GM18498 (cell line): ENCODE measurements around the gene IQSEC1.
A peak's percentile ranks its signal among the peaks of the same experiment; 100 is the strongest.

ENCODE experiments used
- ATAC-seq: cut with Tn5 transposase; IDR thresholded peaks from one replicate; pipeline ENCODE4 v1.9.1; 2021; ENCODE audit warnings: mild to moderate bottlenecking, moderate library complexity; ENCODE audit not compliant: unreplicated experiment

The IQSEC1 gene

DNA sequence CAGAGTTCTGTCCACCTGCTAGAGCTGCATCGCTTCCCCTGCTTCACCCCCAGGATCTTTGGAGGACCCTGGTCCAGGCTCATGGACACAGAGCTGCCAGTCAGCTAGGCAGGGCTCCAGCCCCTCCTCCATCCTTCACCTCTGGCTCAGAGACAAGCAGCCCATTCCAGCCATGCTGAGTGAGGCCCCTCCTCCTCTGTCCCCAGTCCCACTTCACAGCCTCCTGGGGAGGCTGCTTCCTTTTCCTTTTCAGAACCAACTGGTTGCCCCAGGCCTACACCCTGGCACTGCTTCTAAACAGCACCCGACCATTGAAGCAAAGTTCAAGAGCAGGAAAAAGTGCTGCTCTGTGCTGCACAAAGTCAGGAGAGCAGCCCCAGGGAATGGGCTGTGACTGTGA lies 22.2 kb downstream of the IQSEC1 start:
- no peak for ATAC-seq

DNA sequence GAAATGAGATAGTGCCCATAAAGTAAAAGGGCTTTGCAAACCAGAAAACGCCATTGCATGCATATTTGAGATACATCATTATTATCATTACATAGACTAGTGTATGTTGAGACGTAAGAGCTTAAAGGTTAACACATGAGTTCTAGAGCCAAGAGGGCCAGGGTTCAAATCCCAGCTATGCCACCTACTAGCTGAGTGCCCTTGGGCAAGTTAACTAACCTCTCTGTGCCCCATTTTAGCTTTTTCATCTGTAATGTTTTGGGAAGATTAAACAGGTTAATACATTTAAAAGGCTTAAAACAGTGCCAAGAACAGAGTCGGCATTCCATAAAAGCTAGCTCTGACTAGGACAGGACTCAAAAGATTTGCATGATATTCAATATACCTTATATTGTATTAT lies 22.8 kb downstream of the IQSEC1 start:
- no peak for ATAC-seq

DNA sequence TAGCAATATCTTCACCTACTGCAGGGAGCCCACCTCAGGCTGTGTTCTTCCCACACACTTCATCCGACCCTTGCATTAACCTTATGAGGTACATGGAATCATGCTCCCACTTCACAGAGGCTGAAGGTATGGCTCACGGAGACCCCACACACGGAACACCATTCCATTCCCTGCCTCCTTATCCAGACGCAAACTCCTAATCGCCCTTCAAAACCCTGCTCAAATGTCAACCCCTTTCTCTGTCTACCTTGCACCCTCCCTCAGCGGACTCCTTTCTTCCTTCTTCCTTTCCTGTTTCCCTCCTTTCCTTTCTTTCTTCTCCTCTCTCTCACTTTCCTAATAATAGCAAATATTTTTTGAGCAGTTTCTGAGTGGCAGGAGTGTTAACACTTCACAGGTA lies 23.8 kb downstream of the IQSEC1 start:
- ATAC-seq, result no peak

DNA sequence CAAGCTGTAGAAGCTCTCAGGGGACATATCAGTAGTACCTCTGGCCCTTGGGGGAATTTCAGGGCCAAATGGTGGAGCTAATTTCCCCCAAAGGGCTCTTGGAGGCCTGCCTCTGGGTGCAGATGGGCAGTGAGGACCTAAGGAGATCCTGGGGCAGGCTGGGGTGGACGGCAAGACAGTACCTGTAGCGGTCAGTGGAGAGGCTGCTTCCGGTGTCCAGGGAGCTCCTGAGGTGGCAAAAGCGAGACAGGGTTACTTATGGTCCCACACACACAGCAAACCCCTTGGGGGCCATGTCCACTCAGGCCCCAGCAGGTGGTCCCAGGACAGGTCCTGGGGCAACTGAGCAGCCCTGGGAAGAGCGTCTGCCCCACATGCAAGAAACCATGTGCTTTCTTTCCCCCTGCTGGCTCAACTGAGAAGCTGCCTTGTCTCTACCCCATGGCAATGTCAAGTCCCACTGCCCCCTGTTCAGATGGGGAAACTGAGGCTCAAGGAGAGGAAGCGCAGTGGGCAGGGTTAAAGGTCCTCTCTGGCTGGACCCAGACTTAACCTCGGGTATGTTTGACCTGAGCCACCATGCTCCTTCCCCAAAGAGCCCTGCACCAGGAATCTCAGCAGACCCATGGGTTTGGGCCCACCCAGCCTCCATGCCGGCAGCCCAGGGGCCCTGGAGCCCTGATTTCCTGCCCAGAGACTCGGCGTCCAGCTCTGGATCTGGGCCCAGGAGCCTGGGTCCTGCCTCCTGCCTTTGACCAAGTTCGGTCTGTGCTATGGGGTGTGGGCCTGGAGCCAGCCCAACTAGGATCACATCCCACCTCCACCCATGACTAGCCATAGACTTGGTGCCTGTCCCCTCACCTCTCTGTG lies 25.7 kb downstream of the IQSEC1 start:
- ATAC-seq, result no peak

DNA sequence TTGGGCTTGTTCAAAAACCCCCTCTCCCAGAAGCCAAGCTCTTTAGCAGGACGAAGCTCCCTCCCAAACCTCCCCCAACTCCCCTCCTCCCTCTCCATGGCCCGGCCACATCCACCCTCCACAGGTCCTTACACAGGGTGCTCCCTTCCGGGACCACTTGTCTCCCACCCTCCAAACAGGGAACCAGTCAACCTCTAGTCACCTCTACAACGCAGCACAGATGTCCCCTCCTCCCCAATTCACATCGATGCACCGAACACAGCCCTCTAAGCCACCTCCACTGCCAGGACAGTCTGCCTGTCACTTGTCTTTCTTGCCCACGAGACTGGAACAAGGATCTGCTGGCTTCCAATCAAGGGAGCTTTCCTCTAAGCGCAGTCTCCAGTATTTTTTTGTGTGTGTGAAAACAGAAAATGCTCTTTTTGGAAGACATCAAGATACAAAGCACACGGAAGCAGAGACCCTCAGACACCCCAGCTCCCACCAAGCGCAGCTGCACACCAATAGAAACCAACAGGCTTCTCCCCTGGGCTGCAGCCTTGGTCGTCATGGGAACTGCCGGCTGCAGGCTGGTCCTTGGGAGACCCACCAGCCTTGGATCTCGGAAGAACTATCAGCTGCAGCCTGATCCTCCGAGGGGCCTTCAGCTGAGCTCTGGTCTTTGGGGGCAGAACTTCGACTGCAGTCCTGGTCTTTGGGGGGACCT lies 26.5 kb downstream of the IQSEC1 start:
- ATAC-seq, result peak; percentile 18

DNA sequence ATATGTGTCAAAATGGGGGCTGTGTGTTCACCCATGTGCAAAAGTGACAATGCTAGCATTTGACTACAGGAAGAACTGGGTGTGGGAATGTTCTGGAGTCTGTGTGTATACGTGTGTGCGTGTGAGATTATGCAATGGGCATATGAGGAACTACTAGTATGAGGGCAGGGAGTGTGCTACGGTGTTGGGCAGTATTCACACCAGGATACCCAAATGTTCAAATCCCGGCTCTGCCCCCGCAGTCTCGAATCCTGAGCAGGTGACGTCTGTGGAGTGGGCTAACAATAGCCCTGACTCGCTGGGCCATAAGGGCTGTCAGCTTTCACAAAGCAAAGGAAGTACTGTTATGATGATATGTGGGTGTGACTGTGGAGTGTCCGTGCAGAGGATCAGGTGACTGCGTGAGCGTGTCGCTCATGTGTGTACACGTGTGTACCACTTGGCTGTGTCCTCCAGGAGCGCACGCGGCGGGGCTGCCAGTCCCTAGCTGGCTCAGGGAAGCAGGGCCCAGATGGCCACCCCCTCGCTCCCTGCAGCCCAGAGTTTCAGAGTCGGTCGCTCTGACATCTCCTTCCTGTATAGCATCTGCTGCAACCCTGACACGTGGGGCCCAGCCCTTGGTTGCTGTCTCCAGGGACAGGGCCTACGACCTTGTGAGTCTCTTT lies 27.2 kb downstream of the IQSEC1 start:
- peak; percentile 83 for ATAC-seq

DNA sequence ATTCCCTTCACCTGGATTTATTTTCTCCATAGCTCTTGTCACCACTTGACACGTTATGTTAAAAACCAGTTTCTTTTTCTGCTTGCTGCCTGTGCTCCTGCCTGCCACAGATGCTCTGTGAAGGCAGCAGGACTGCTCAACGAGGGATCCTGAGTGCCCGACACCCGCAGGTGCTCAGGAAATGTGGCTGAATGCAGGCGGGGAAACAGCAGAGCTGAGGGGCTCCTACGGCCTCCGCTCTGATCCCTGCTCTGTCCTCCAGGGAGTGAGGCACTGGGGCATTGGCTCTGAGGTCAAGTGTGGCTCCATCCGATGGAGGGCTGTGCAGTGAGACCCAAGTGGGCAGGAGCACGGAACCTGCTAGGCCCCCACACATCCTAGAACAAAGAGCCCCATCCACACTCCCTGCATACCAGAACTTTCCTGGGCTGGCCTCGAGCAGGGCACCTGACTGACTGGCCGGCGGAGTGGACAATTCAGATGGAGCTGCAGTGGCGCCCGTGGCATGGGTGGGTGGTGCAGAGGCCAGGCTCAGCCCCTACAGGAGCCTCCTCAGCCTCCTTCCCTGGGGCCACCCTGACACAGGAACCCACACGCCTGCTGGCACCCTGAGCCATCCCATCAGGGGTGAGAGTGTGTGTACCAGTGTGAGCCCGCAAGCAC lies 27.9 kb downstream of the IQSEC1 start:
- ATAC-seq, result peak; percentile 19

DNA sequence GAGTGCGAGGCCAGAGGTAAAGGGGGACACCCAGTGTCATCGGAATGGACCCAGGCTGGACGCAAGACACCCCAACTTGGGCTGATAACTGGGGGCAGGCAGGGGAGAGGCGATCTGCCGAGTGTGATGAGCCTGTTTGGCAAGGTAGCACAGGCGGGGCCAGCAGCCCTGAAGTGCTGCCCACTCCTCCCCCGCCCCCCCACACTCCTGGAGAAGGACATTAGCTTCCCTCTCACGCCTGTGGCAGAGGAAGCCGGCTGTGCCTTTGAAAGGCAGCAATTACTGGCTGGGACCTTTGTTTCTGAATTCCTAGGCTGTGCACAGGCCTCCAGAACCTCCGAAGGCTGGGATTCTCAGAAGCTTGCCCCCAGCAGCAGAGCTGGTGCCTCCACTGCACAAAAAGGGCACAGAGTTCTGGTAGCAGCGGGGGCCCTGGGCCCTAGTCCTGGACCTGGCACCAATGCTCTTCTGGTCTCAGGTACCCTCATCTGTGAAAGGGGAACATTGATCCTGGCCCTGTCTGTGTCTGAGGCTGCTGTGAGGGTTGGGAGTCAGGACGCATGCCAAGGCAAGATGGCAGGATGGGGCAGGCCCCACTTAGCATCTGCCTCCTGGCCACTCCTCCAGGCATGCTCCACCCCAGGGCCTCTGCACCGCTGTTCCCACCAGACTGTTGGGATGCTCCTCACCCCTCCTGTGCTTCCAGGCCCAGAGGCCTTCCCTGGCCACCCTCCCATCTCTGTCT lies 28.6 kb downstream of the IQSEC1 start:
- no peak for ATAC-seq

DNA sequence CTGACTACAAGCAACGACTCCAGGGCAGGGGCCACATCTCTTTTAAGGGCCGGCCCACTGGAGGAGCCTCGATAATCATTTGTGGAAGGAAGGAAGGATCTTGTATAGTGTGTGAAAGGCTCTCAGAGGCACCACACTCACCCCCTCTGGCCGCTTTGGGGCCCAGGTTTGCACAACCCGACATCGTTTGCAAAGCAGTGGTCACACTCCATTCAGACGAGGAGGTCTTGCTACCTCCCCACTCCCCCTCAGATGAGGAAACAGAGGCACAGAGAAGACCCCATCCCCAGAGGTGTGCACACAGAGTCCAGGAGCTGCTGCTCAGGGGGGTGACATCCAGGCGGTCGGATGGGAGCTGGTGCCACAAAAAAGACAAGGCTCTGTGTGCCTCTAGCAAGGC lies 29.6 kb downstream of the IQSEC1 start:
- ATAC-seq, result no peak

DNA sequence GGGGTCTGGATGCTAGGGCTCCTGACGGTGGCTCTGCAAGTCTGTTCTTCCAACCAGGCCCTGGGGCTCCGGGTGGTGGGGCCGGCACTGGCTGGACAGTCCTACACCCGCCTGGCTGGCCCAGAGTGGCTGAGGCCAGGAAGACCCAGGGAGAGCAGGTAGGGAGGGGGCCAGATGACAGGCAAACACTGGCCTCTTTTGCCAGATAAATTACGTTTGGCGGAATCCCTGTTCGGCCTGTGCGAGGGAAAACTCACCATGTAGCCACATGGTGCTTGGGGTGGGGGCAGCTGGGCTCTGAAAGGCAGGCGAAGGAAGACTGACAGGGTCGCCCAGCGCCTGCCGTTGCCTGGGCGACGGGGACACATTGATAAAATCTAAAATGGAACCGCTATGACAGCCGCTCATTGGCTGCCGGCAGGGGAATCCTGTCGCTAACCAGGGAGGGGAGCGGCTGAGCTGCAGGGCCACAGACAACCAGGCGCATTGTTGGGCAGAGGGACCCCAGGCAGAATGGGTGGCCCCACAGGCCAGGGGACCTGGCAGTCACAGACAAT lies 30.4 kb downstream of the IQSEC1 start:
- ATAC-seq, result no peak

DNA sequence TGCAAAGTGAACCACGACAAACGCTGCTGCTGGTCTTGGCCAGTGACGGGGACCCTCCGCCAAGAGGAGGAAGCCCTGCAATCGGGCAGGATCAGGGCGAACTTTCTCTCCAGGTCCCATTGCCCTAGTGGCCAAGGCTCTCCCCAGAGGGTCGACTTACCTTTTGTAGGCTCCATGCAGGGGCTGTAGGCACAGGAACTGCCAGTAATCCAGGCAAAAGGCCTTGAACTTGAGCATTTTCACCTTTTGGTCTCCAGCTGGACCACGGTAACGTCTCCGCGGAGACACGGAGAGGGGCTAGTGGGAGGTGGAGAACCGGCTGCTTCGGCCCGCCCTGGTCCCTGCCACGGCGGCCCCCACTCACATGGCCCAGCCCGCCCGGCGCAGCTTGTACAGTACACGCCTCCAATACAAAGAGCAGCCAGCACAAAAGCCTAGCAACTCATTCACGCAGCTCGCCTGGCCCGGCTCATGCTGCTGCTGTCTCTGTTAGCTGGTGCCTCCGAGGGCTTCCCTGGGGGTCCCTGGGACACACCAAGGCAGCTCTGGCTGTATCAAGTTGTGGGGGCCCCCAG lies 31.0 kb downstream of the IQSEC1 start:
- no peak for ATAC-seq

DNA sequence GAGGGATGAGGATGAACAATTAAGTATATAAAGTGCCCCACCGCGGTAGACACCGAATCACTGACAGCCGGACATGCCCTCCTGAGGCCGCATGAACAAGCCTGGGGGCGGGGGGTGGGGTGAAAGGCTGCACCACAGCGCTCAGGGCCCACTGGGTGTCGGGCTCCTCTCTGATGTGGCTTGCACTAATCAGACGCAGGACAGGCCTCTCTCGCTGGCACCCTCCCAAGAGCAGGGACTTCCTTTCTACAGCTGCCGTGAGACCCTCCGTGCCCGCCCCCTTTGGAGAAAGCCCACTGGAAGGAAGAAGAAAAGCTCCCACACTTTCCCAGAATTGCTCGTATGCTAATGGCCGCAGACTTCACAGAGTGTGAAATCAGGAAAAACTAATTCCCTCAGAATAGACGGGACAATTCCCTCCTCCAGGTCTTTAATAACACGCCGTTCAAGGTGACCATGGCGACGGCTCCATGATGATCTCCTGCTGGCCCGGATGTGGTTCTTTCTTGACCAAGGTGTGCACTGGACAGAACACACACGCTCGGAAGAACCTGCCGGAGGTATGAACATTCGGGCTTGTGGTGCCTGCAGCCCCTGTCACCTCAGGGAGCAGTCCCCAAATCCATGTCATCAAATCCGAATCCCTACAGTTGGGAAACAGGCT lies 32.0 kb downstream of the IQSEC1 start:
- no peak for ATAC-seq

DNA sequence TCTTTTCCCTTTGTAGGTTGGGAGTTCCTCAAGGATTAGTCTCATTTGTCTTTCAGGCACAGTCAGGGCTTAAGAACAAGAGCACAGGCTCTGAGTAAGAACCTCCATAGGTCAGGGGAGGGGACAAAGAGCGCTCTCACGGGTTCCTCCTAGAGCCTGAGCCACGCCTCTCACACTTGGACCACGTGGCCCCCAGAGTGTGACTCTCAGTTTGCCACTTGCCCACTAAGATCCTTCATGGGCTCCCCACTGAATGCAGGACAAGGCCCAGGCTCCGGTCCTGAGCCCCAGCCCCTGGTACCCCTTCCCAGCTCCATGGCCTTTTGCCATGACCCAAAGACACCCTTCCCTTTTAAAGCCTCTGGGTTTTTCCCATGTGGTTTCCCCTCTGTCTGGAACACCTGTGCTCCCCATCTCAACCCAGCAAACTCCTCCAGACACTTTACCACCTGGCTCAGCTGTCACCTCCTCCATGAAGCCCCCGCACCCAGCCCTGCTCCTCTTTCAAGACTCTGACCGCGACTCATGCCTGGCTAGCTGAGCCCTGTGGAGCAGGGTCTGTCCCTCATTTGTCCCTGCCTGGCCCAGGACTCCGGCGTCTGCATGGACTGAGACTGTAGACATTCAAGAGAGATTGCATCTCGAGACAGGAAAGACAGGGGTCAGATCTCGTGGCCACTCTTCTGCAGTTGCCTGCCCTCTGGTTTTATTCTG lies 32.7 kb downstream of the IQSEC1 start:
- ATAC-seq, result peak; percentile 95

DNA sequence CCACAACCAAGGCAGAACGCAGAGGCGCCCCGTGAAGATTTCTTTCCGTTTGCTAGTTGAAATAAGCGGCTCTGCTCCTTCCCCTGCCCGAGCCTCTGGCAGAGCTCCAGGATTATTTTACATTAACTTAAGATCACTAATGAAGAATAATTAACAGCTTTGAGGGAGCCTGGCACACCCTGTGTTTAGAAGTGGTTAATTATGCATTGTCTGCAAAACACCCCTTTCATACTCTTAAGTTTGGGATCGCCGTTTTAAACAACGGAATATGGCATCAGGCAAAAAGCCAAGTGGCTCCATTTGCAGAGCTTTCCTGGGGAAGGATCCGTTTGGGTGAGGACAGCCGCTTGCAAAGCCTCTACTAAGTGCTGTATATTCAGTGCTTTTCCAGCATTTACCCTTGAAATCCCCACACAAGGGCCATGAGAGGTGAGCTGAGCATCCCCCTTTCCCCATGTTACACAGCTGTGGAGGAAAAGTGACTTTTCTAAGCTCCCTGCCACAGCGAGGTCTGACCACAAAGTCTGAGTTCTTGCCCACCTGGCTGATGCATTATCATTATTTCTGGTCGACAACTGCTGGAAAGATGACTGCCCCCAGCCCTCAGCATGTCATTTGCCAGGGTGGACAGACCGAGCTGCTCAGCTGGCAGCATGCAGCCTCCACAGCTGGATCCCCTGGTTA lies 33.9 kb downstream of the IQSEC1 start:
- ATAC-seq, result no peak

DNA sequence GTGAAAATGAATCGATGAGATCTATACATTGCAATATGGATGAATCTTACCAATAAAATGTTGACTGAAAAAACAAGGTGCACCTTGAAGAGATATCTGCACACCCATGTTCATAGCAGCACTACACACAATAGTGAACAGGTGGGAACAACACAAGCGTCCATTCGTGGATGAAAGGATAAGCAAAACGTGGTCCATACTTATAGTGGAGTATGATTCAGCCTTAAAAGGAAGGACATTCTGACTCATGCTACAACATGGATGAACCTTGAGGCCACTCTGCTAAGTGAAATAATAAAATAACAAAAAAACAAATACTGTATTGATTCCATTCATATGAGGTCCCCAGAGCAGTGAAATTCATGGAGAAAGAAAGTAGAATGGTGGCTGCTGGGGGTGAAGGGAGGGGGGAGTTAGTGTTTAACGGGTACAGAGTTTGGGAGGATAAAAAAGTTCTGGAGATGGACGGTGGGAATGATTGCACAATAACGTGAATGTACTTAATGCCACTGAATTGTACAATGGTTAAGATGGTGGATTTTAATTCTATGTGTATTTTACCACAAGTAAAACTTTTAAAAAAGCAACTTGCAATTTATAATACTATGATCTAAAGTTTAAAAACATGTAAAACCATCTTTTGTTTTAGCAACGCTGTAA lies 35.6 kb downstream of the IQSEC1 start:
- ATAC-seq, result no peak

DNA sequence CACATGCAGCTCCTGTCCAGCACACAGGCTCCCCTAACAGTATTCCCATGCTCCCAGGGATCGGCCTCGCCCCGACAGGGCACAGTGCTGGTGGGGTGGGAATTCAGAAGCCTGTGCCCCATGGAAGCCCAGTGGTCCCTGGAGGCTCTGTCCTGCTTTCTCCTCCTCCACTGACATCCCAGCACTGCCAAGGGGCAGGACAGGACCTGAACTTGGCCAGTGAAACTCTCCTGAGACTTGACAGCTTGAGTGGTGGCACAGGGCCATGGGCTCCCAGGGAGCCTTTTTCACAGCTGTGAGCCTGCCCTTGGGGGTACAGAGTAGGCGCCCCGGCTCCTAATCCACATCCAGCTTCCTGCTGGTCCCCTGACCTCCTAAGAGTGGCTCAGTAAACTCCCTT lies 38.4 kb downstream of the IQSEC1 start:
- no peak for ATAC-seq

DNA sequence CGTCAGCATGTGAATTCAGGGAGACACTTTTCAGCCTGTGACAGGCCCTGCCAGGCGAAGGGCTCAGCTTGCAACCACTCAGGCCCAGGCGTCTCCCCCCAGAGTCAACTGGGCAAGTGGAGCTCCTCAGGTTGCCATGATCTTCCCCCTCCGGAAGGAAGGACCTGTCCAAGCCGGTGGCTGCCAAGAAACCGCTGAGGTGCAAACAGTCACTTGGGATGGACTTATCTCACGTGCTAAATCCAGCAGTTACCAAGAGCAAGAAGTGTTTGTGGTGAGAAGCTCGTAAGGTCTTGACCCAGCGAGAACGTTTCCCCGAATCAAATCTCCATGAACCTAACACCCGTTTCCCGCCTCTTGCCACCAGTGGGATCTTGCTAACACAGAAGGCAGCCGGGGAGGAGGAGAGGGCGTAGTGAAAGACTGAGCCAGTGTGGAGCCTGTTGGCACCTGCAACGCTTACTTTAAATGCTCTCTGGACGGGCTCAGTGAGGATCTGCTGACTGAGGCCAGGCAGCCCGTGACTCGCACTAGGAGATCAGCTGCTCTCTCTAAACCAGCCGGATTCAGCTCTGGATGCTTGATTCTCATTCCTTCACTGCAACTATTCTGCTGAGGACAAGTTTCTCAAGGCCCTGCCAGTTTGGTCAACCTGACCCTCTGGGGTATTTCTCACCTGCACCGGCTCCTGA lies 39.0 kb downstream of the IQSEC1 start:
- ATAC-seq, result no peak
